ENCODE measurements around the gene DISC1.
"Not testable (repeated sequence)": the region's sequence is repeated elsewhere in the genome, so short reads cannot be mapped to it uniquely, and the experiment has no call there.

DISC1 gene

GRCh38 chr1:231593264-231593663, 33.3 kb upstream of the DISC1 start:
- not testable (repeated sequence) for H3K9ac ChIP-seq (ENCODE audit: low read depth in 1 of 2, low read length in 2 of 2); H3K27ac ChIP-seq (ENCODE audit: low read depth in 2 of 2, low read length in 2 of 2); H3K27me3 ChIP-seq (ENCODE audit: control insufficient read depth in 2 of 2, insufficient read depth in 2 of 2, low read length in 2 of 2); H3K4me3 ChIP-seq (ENCODE audit: low read length in 2 of 2); H3K9me3 ChIP-seq (ENCODE audit: control insufficient read depth in 2 of 2, low read length in 2 of 2); H3K36me3 ChIP-seq (ENCODE audit: control insufficient read depth in 2 of 2, insufficient read depth in 2 of 2, low read length in 2 of 2)
- H3K4me1 ChIP-seq (ENCODE audit: control insufficient read depth in 2 of 2, insufficient read depth in 2 of 2, low read length in 2 of 2) = peaks cover 0 to 10% of the 10 kb centered on the region in 2 donors

GRCh38 chr1:231594123-231594522, 32.5 kb upstream of the DISC1 start:
- Histone ChIP-seq H3K27me3 (ENCODE audit: control insufficient read depth in 2 of 2, insufficient read depth in 2 of 2, low read length in 2 of 2) (no peaks in the 10 kb centered on the region), H3K27ac (ENCODE audit: low read depth in 2 of 2, low read length in 2 of 2) (peak overlapping the region in 1 of 2 donors; percentile 37), H3K9me3 (ENCODE audit: control insufficient read depth in 2 of 2, low read length in 2 of 2) (no peaks in the 10 kb centered on the region), H3K9ac (ENCODE audit: low read depth in 1 of 2, low read length in 2 of 2) (no peak overlapping the region), H3K36me3 (ENCODE audit: control insufficient read depth in 2 of 2, insufficient read depth in 2 of 2, low read length in 2 of 2) (no peaks in the 10 kb centered on the region), H3K4me1 (ENCODE audit: control insufficient read depth in 2 of 2, insufficient read depth in 2 of 2, low read length in 2 of 2) (peaks cover 0 to 10% of the 10 kb centered on the region in 2 donors), H3K4me3 (ENCODE audit: low read length in 2 of 2) (no peak overlapping the region)

GRCh38 chr1:231594749-231595148, 31.8 kb upstream of the DISC1 start:
- H3K9ac ChIP-seq (ENCODE audit: low read depth in 1 of 2, low read length in 2 of 2) = no peak overlapping the region
- no peak overlapping the region for H3K4me3 ChIP-seq (ENCODE audit: low read length in 2 of 2)
- no peaks in the 10 kb centered on the region for H3K9me3 ChIP-seq (ENCODE audit: control insufficient read depth in 2 of 2, low read length in 2 of 2)
- peak overlapping the region in 1 of 2 donors; percentile 57 for H3K27ac ChIP-seq (ENCODE audit: low read depth in 2 of 2, low read length in 2 of 2)
- H3K27me3 ChIP-seq (ENCODE audit: control insufficient read depth in 2 of 2, insufficient read depth in 2 of 2, low read length in 2 of 2) = no peaks in the 10 kb centered on the region
- peaks cover 0 to 10% of the 10 kb centered on the region in 2 donors for H3K4me1 ChIP-seq (ENCODE audit: control insufficient read depth in 2 of 2, insufficient read depth in 2 of 2, low read length in 2 of 2)
- no peaks in the 10 kb centered on the region for H3K36me3 ChIP-seq (ENCODE audit: control insufficient read depth in 2 of 2, insufficient read depth in 2 of 2, low read length in 2 of 2)

- Histone ChIP-seq H3K9me3 (ENCODE audit: control insufficient read depth in 2 of 2, low read length in 2 of 2) (no peaks in the 10 kb centered on the region), H3K27me3 (ENCODE audit: control insufficient read depth in 2 of 2, insufficient read depth in 2 of 2, low read length in 2 of 2) (no peaks in the 10 kb centered on the region), H3K4me3 (ENCODE audit: low read length in 2 of 2) (no peak overlapping the region), H3K36me3 (ENCODE audit: control insufficient read depth in 2 of 2, insufficient read depth in 2 of 2, low read length in 2 of 2) (no peaks in the 10 kb centered on the region), H3K9ac (ENCODE audit: low read depth in 1 of 2, low read length in 2 of 2) (no peak overlapping the region), H3K4me1 (ENCODE audit: control insufficient read depth in 2 of 2, insufficient read depth in 2 of 2, low read length in 2 of 2) (peaks cover 0 to 7% of the 10 kb centered on the region in 2 donors), H3K27ac (ENCODE audit: low read depth in 2 of 2, low read length in 2 of 2) (no peak overlapping the region)
Observed at GRCh38 chr1:231596337-231596791, 30.2 kb upstream of the DISC1 start.

GRCh38 chr1:231597971-231598370, 28.6 kb upstream of the DISC1 start:
- H3K27me3 ChIP-seq (ENCODE audit: control insufficient read depth in 2 of 2, insufficient read depth in 2 of 2, low read length in 2 of 2) = no peaks in the 10 kb centered on the region
- no peak overlapping the region for H3K9ac ChIP-seq (ENCODE audit: low read depth in 1 of 2, low read length in 2 of 2)
- H3K4me3 ChIP-seq (ENCODE audit: low read length in 2 of 2) = no peak overlapping the region
- H3K9me3 ChIP-seq (ENCODE audit: control insufficient read depth in 2 of 2, low read length in 2 of 2) = no peaks in the 10 kb centered on the region
- H3K4me1 ChIP-seq (ENCODE audit: control insufficient read depth in 2 of 2, insufficient read depth in 2 of 2, low read length in 2 of 2) = peaks cover 0 to 7% of the 10 kb centered on the region in 2 donors
- no peak overlapping the region for H3K27ac ChIP-seq (ENCODE audit: low read depth in 2 of 2, low read length in 2 of 2)
- H3K36me3 ChIP-seq (ENCODE audit: control insufficient read depth in 2 of 2, insufficient read depth in 2 of 2, low read length in 2 of 2) = no peaks in the 10 kb centered on the region

- H3K27ac ChIP-seq (ENCODE audit: low read depth in 2 of 2, low read length in 2 of 2) = no peak overlapping the region
Observed at GRCh38 chr1:231600458-231600976, 26.1 kb upstream of the DISC1 start.

GRCh38 chr1:231601824-231602672, 24.5 kb upstream of the DISC1 start:
- Histone ChIP-seq H3K4me3 (ENCODE audit: low read length in 2 of 2) (no peak overlapping the region), H3K9ac (ENCODE audit: low read depth in 1 of 2, low read length in 2 of 2) (no peak overlapping the region), H3K27ac (ENCODE audit: low read depth in 2 of 2, low read length in 2 of 2) (no peak overlapping the region), H3K36me3 (ENCODE audit: control insufficient read depth in 2 of 2, insufficient read depth in 2 of 2, low read length in 2 of 2) (no peaks in the 10 kb centered on the region), H3K27me3 (ENCODE audit: control insufficient read depth in 2 of 2, insufficient read depth in 2 of 2, low read length in 2 of 2) (no peaks in the 10 kb centered on the region), H3K4me1 (ENCODE audit: control insufficient read depth in 2 of 2, insufficient read depth in 2 of 2, low read length in 2 of 2) (peaks cover 0 to 3% of the 10 kb centered on the region in 2 donors), H3K9me3 (ENCODE audit: control insufficient read depth in 2 of 2, low read length in 2 of 2) (no peaks in the 10 kb centered on the region)

More at GRCh38 chr1:231600458-231600976, 26.1 kb upstream of the DISC1 start:
- Histone ChIP-seq H3K9me3 (ENCODE audit: control insufficient read depth in 2 of 2, low read length in 2 of 2) (no peaks in the 10 kb centered on the region), H3K4me3 (ENCODE audit: low read length in 2 of 2) (no peak overlapping the region), H3K9ac (ENCODE audit: low read depth in 1 of 2, low read length in 2 of 2) (no peak overlapping the region), H3K36me3 (ENCODE audit: control insufficient read depth in 2 of 2, insufficient read depth in 2 of 2, low read length in 2 of 2) (no peaks in the 10 kb centered on the region), H3K4me1 (ENCODE audit: control insufficient read depth in 2 of 2, insufficient read depth in 2 of 2, low read length in 2 of 2) (peaks cover 3 to 7% of the 10 kb centered on the region in 2 donors), H3K27me3 (ENCODE audit: control insufficient read depth in 2 of 2, insufficient read depth in 2 of 2, low read length in 2 of 2) (no peaks in the 10 kb centered on the region)

- peaks cover 0 to 3% of the 10 kb centered on the region in 2 donors for H3K4me1 ChIP-seq (ENCODE audit: control insufficient read depth in 2 of 2, insufficient read depth in 2 of 2, low read length in 2 of 2)
- H3K36me3 ChIP-seq (ENCODE audit: control insufficient read depth in 2 of 2, insufficient read depth in 2 of 2, low read length in 2 of 2) = no peaks in the 10 kb centered on the region
- H3K9me3 ChIP-seq (ENCODE audit: control insufficient read depth in 2 of 2, low read length in 2 of 2) = no peaks in the 10 kb centered on the region
- no peak overlapping the region for H3K4me3 ChIP-seq (ENCODE audit: low read length in 2 of 2)
- H3K9ac ChIP-seq (ENCODE audit: low read depth in 1 of 2, low read length in 2 of 2) = no peak overlapping the region
- no peaks in the 10 kb centered on the region for H3K27me3 ChIP-seq (ENCODE audit: control insufficient read depth in 2 of 2, insufficient read depth in 2 of 2, low read length in 2 of 2)
- no peak overlapping the region for H3K27ac ChIP-seq (ENCODE audit: low read depth in 2 of 2, low read length in 2 of 2)
Observed at GRCh38 chr1:231602673-231602984, 24.0 kb upstream of the DISC1 start.

GRCh38 chr1:231603598-231604275, 22.9 kb upstream of the DISC1 start:
- no peaks in the 10 kb centered on the region for H3K27me3 ChIP-seq (ENCODE audit: control insufficient read depth in 2 of 2, insufficient read depth in 2 of 2, low read length in 2 of 2)
- no peaks in the 10 kb centered on the region for H3K36me3 ChIP-seq (ENCODE audit: control insufficient read depth in 2 of 2, insufficient read depth in 2 of 2, low read length in 2 of 2)
- H3K4me1 ChIP-seq (ENCODE audit: control insufficient read depth in 2 of 2, insufficient read depth in 2 of 2, low read length in 2 of 2) = peaks cover 0 to 3% of the 10 kb centered on the region in 2 donors
- no peaks in the 10 kb centered on the region for H3K9me3 ChIP-seq (ENCODE audit: control insufficient read depth in 2 of 2, low read length in 2 of 2)
- H3K27ac ChIP-seq (ENCODE audit: low read depth in 2 of 2, low read length in 2 of 2) = peak overlapping the region in 1 of 2 donors; percentile 32
- H3K4me3 ChIP-seq (ENCODE audit: low read length in 2 of 2) = peak overlapping the region; percentile 82 to 84
- H3K9ac ChIP-seq (ENCODE audit: low read depth in 1 of 2, low read length in 2 of 2) = peak overlapping the region in 1 of 2 donors; percentile 63

- H3K27me3 ChIP-seq (ENCODE audit: control insufficient read depth in 2 of 2, insufficient read depth in 2 of 2, low read length in 2 of 2) = no peaks in the 10 kb centered on the region
- H3K4me1 ChIP-seq (ENCODE audit: control insufficient read depth in 2 of 2, insufficient read depth in 2 of 2, low read length in 2 of 2) = peaks cover 0 to 3% of the 10 kb centered on the region in 2 donors
- H3K9me3 ChIP-seq (ENCODE audit: control insufficient read depth in 2 of 2, low read length in 2 of 2) = no peaks in the 10 kb centered on the region
- H3K36me3 ChIP-seq (ENCODE audit: control insufficient read depth in 2 of 2, insufficient read depth in 2 of 2, low read length in 2 of 2) = no peaks in the 10 kb centered on the region
- H3K9ac ChIP-seq (ENCODE audit: low read depth in 1 of 2, low read length in 2 of 2) = no peak overlapping the region
- peak overlapping the region in 1 of 2 donors; percentile 82 for H3K4me3 ChIP-seq (ENCODE audit: low read length in 2 of 2)
- H3K27ac ChIP-seq (ENCODE audit: low read depth in 2 of 2, low read length in 2 of 2) = no peak overlapping the region
Observed at GRCh38 chr1:231604276-231604621, 22.3 kb upstream of the DISC1 start.
